A549 treated with CORT108297 at 1 μM for 4 hours (cell line): ENCODE data around the gene STXBP1. TPM values are rescaled to one million over a fixed set of nuclear protein-coding genes. Genes with fewer than 3 reads are reported as not detected.

ENCODE experiments used
- total RNA-seq: library from RNA; stranded (reverse); fragments of 200-300 nt; extraction: Qiagen RNA extraction; gene quantifications from 5 replicates; pipeline ENCODE4 v1.2.3, GENCODE V29; 2022

The STXBP1 gene
- 14.6 to 18.8 TPM (median 17.2 TPM) in 5 replicates for total RNA-seq

DNA sequence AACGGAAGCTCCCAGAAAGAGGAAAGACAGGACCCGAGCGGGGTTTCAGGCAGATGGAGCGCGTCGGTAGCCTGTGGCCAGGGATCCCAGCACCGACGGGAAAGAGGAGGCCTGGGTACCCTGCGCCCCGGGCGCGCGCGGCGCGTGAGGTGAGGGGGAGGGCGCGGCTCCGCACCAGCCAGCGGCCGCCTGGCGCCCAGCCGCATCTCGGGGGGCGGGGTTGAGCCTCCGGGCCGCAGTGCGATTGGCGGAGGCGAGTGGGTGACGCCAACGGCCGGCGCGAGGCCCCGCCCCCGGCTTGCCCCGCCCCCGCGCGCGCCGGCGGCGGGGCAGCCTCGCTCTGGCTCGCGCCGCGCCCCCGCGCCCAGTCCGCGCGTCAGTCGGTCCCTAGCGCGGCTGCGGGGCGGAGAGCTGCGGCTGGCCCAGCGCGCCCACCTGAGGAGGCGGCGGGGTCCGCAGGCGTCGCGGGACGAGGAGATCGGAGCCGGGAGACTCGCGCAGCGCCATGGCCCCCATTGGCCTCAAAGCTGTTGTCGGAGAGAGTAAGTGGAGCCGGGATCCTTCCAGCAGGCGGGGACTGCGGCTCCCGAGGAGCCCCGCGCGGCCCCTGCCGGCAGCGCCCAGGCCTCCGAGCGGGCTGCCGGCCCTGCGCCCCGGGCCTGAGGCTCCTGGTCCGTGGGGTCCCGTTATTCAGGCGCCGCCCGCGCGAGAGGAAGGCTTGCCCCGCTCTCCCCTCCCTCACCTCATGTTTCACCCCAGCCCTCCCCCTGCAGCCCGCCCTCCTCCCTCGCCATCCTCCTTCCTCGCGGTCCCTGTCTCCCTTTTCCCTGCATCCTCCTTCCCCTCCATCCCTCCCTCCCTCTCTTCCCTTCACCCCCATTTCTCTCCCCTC lies at the start of gene STXBP1:
Gene STXBP1 (plus strand): TSS at position 379 of the 892 bp plus-strand sequence. CDS start 127 bp downstream, at position 506.

GRCh38 chr9:127706836-127707241 lies 94.8 kb downstream of the STXBP1 start, which contains the start of gene CFAP157:
TSS of gene CFAP157 (plus strand) at chr9:127706988. CDS start at chr9:127707032, 44 bp downstream.

DNA sequence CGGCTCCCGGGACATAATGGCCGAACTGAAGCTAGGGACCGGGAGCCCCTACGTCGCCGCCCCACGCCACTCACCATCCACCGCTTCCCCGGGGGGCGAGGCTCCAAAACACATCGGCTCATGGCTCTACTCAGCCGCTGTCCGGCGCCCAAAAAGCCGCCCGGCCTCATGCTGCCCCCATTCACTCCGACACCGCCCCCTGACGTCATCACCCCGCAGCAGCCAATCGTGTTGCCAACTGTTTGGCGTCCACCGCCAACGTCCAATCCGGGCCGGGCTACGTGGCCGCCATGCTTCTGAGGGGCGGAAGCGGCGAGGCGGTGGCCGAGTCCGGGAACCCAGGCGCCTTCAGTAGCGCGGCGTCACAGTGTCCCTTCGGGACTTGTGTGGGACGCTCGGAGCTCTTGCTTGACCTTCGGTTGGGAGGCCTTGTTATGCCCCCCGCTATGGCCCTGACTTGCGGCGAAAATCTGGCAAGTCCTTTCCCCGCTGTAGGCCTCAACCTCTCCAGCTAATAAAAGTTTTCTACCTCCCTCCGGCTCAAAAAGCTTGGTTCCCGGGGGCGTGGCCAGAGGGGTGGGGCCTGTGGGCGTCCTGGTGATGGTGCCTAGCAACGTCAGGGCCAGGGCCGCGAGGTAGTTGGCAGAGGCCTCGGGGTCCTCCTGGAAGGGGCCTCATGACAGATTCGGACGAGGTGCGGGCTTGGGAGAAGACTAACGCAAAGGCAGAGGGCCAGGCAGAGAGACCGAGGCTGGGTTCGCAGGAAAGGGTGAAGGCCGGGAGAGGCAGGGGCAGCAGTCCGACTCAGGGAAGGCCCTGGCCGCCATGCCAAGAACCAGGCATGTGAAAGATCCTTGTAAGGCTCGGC lies 103.6 kb downstream of the STXBP1 start, which contains the start of the genes PTRH1 and TTC16:
Gene PTRH1 (minus strand): TSS at position 194 of the 868 bp plus-strand sequence. CDS start 24 bp downstream, at position 170.
Gene TTC16 (plus strand): TSS at position 610 of the 868 bp plus-strand sequence. CDS start 67 bp downstream, at position 677.

GRCh38 chr9:127734747-127735529 lies 122.9 kb downstream of the STXBP1 start, which contains the start of gene TOR2A:
TSS of gene TOR2A (minus strand) at chr9:127735294. CDS start at chr9:127735270, 24 bp downstream.

Other genes starting within 250 kb of the STXBP1 start
- 9.5 to 16.7 TPM (median 16.1 TPM) in 5 replicates for gene SLC2A8, start 215.1 kb upstream of the STXBP1 start, total RNA-seq
- 5.5 to 6.3 TPM (median 6.0 TPM) in 5 replicates for gene ZNF79, start 187.9 kb upstream of the STXBP1 start, total RNA-seq
- gene RPL12, start 160.9 kb upstream of the STXBP1 start, total RNA-seq: 2,609 to 2,987 TPM (median 2,755 TPM) in 5 replicates
- 9.4 to 12.6 TPM (median 11.2 TPM) in 5 replicates for gene LRSAM1, start 160.8 kb upstream of the STXBP1 start, total RNA-seq
- 0.04 to 0.07 TPM (median 0.06 TPM) in 3 of 5 replicates, not detected in the others for gene CFAP157, start 94.7 kb downstream of the STXBP1 start, total RNA-seq
- gene PTRH1, start 103.4 kb downstream of the STXBP1 start, total RNA-seq: 10.3 to 20.0 TPM (median 18.9 TPM) in 5 replicates
- 0.02 to 0.05 TPM in 2 of 5 replicates, not detected in the others for gene TTC16, start 103.8 kb downstream of the STXBP1 start, total RNA-seq
- gene TOR2A, start 123.0 kb downstream of the STXBP1 start, total RNA-seq: 10.5 to 15.4 TPM (median 15.1 TPM) in 5 replicates
- 0.06 to 0.36 TPM (median 0.06 TPM) in 5 replicates for gene SH2D3C, start 166.4 kb downstream of the STXBP1 start, total RNA-seq
- 40.9 to 50.5 TPM (median 49.4 TPM) in 5 replicates for gene CDK9, start 173.8 kb downstream of the STXBP1 start, total RNA-seq
- 44.8 to 56.7 TPM (median 49.2 TPM) in 5 replicates for gene FPGS, start 190.6 kb downstream of the STXBP1 start, total RNA-seq
- 0.15 to 0.17 TPM (median 0.17 TPM) in 5 replicates for gene ENG, start 242.4 kb downstream of the STXBP1 start, total RNA-seq